Hippocampal formation (tissue), 2 donors: ENCODE results near the gene DLGAP4.
"Not testable (repeated sequence)": the region's sequence is repeated elsewhere in the genome, so short reads cannot be mapped to it uniquely, and the experiment has no call there.

Experiments used
- DNase-seq, 2 donors: peaks; one replicate each; lab custom pipeline; 2025; lab: John Stamatoyannopoulos, UW

DLGAP4 gene

GRCh38 chr20:36455972-36456625, 150.0 kb downstream of the DLGAP4 start:
- DNase-seq = no peak

DNA sequence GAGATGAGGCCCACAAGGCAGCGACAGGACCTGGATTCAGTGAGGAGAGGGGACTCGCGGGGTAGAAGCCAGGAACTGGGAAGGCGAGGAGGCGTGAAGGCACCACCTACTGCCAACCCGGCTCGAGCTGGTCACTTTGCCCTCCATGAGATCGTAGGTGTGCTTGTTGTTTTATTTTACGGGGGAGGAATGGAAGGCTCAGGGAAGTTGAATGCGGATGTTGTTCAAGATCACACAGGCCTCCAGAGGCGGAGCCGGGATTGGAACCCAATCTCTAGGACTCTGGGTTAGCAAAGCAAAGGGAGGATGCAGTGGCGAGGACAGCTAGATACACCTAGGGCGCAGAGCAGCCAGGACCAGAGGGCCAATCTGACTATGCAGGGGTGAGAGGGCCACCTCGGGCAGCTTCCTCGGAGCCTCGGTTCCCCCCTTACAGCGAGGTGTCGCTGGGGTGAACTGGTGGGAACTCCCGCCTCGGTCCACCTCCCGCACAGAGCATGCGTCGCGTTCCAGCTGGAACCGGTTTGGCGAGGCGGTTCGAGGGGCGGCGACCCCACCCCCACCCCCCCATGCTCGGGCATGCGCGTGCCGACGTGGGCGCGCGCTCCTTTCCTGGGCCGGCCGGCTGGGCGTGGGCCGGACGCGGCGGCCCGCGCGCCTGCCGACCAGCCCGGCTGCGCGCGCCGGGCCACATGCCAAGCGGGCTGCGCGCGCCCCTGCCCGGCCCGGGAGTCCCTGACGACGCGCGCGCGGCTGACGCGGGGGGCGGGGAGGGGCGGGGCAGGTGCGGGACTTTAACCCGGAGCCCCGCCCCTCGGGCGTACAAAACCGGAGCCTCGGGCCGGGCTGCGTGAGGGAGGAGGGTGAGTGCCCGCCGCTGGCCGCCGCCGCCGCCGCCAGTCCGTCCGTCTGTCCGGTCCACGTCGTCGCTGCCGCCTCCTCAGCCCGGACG, 154.8 kb downstream of the DLGAP4 start:
- peak; percentile 90 to 91 for DNase-seq

GRCh38 chr20:36461600-36462439, 155.7 kb downstream of the DLGAP4 start:
- peak in 1 of 2 donors; percentile 45 for DNase-seq

DNA sequence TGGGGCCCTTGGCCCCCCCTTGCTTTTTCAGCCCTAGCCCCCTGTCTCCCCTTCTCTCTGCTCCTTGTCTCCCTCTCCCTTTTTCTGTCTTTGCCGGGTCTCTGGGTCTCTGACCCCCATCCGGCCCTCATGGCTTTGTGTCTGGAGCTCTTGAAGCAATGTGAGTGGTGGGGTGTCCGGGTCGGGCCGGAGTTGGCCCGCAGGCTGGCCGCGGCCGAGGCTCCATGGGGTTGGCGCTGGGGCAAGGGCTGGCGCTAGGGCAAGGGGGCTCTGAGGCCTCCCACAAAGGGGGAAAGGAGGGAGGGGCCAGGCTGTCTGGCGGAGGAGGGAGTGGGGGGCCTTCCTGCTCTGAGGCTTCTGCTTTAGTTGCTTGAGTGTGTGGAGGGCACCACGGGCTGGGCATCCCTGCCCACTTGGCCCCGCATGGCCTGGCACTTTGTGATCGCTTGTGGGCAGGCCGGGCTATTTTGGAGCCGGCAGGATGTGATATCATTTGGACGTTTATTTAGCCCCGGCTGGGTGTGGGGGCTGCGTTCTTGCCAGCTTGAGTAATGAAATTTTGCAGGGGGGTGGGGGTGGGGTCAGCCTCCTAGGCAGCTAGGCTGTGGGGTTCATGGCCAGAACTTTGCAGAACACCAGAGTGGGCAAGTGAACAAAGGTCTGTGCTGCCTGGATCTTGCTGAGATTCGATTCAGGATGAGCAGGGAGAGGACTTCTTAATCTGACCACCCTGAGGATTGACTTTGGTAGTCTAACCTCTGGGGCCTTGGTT, 156.5 kb downstream of the DLGAP4 start:
- DNase-seq = no peak

DNA sequence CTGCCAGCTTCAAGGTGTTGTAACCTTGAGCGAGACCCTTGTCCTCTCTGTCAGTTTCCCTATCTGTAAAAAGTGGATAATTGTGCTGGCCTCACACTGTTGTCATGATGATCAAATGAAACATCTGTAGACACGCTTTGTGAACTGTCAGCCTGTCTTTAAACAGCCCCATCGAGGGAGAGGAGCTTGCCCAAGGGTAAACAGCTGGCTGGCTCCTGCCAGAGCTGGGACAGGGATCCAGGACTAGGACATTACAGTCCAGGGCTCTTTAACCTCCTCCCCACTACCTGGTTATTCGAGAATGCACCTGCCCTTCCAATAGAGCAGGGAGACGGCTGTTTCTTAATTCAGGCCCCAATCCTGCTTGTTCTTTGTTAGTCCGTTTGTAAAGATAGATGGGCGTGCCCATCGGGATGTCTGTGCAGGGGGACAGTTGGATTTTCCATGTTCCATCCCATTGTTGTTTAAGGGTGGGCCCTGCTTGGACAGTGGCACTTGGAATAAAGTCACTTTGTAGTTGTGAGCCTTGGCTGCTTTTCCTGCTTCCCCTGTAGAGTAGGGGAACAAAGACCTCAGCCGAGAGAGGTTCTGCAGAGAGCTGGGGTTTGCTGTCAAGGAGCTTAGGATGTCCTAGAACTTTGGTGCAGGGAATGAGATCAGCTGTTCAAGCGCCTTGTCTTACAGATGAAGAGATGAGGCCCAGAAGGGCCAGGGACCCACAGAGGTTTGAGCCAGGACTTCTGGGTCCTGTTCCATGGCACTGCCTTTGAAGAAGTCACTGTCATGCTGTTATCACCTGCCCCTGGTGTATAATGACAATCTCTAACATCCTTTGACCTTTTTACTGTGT, 157.3 kb downstream of the DLGAP4 start:
- DNase-seq = no peak

- no peak for DNase-seq
Observed at GRCh38 chr20:36465109-36466080, 159.3 kb downstream of the DLGAP4 start.

DNA sequence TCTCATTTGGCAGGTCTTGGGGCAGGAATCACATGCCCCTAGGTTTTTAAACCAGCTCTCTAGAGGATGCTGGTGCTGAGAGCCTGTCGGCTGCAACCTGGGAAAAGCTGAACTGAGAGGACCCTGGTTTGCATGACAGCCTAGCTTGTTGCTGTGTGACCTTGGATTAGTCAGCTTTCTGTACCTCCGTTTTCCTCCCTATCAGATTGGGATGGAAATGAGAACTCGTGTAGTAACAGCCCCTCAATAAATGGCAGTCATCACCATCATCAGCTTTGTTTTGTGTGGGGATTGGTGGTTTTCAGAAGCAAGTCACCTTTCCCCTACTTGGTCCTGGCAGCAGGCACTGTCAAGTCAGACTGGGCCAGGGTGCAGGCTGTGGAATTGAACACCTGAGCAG, 159.9 kb downstream of the DLGAP4 start:
- no peak for DNase-seq

DNA sequence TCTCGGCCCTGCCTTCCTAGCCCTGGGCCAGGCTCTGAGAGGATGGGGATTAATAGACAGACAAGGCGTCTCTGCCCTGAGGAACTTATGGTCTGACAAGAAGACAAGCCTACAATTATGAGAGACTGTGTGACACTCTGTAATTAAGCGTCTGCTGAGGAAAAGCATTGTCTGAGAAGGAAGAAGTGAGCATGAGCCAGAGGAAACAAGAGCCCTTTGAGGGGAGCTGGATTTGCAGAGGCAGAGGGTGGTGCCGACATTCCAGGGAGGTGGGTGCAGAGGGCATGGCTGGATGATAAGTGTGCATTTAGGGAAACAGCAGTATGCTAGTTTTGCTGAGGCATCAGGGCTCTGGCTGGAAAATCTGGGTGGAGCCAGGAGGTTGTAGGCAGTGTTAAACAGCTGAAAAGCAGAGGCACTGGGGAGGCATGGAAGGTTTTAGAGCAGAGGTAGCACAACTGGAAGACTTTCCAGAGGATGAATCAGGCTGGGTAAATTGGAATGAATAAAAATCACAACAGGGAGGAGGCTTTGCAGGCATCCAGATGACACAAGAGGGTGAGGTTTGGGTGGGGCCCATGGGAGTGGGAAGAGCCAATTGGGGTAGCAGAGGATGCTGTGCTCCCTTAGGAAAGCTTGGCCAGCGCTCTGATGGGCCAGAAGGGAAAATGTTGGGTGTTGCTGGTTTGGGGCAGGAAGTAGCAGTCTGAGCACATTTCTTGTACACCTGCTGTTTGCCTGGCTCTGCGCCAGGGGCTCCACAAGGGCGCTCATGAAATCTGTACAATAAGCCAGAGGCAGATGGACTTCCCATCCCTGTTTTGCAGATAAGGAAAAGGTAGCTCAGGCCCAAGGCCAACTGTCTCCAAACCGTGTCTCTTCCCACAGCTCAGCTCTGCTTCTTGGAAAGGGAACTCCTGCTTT, 161.2 kb downstream of the DLGAP4 start:
- DNase-seq = no peak

- no peak for DNase-seq
Observed at GRCh38 chr20:36468149-36469000, 162.2 kb downstream of the DLGAP4 start.

DNA sequence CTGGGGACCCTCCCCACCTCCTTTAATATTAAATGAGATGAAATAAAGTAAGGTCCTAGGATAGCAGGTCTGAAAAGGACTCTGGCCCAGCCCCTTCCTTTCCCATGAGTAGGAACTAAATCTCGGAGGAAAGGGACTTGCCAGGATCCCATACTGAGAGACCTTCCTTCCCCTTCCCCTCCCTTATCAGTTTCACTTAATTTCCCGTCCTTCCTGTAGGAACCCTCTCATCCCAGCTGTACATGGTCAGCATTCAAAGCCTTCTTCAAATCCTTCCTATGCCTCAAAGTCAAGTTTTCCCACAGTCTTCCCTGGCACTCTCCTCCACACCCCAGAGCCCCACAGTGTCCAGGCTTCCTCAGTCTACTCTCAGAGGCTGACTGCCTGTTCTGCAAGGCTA, 163.8 kb downstream of the DLGAP4 start:
- no peak for DNase-seq

DNA sequence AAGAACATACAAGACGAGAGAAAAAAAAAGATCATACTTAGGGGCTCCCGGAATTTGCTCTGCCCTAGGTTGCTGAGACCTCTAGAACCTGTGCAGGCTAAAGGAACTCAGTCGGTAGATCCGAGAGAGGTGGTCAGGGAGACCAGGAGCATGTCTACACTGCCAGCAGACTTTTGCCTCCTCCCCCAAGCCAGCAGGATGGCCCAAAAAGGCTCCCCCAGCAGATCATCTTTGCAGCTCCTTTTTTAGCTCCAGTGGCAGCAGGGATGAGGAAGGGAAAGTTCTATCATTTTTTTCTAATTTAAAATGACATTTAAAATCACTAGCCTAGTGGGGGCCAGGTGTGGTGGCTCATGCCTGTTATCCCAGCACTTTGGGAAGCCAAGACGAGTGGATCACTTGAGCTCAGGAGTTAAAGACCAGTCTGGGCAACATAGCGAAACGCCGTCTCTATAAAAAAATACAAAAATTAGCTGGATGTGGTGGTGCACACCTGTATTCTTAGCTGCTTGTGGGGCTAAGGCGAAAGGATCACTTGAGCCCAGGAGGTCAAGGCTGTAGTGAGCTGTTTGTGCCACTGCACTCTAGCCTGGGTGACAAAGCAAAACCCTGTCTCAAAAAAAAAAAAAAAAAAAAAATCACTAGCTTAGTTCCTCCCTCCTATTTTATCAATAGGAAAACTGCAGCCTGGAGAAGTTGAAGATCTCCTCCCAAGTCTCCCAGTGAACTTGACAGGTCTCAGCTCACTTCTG, 165.9 kb downstream of the DLGAP4 start:
- no peak for DNase-seq

DNA sequence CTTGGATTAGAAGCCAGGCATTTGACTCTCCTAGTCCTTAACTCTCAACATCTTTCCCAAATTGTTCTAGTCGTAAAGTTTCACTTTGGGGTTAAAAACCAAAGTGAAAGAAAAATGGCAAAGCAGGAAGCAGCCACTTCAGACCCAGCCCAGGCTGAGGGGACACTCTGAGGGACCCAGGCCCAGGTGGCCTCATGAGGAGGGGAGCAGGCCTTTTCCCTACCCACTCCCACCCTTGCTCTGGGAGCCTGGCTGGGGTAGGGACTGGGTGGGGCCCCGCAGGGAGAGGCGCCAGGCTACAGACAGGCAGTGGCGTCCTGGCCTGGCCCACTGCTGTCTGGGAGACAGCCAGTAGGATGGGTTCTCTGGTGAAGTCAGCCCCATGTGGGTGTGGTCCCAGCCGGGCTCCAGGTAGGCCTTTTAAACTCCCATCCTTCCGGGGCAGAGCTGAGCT, 166.5 kb downstream of the DLGAP4 start:
- no peak for DNase-seq

GRCh38 chr20:36473164-36473563, 167.0 kb downstream of the DLGAP4 start:
- no peak for DNase-seq

GRCh38 chr20:36474563-36474962, 168.4 kb downstream of the DLGAP4 start:
- no peak for DNase-seq

- DNase-seq = not testable (repeated sequence)
Observed at GRCh38 chr20:36475054-36475453, 168.9 kb downstream of the DLGAP4 start.

DNA sequence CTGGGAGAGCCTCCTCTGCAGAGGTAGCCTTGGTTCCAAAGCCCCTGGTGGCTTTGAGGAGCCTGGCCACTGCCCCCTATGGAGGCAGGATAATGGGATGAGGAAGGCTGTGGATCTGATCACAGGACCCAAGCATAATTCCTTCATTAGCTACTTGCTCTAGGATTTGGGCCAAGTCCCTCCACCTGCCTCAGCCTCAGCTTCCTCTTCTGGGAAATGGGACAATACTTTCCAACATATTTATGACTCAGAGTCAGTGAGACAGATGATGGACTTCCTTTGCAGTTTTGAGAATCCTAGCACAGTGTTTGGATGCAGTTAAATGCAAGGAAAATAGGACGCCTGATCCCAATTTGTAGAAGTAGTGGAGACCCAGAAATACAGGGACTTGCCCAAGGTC, 171.3 kb downstream of the DLGAP4 start:
- no peak for DNase-seq
